ENCODE data around the gene CRTAC1.

CRTAC1 gene

DNA sequence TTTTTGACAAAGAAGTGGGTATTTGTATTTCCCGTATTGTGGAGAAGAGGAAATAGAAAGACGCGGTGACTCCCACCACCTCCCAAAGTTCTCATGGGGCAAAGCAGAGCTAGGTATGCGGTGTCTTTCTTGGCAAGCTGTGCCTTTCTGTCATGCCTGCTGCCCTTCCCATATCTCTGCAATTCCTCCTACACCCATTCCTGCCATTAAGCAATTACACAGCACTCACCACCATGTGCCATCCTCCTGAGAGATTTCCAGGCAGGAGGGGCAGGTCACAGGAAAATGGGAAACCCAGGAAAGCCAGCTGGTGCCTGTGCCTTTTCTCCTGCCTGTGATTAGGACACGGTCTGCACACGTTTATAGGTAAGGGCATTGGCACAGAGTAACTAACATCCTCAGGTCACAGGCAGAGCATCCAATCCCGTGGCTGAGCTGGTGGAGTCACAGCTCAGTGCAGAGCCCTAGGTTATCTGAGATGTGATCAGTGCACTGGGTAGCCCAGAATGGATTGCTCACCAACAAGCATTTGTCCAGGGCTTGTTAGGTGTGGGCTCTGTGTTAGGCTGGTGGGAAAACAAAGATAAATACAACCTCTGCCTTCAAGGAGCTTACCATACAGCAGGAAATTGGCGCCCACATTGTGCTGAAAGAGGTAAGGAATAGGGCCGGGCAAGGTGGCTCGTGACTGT, 9.4 kb upstream of the CRTAC1 start:
- TF ChIP-seq, protein P1, sequence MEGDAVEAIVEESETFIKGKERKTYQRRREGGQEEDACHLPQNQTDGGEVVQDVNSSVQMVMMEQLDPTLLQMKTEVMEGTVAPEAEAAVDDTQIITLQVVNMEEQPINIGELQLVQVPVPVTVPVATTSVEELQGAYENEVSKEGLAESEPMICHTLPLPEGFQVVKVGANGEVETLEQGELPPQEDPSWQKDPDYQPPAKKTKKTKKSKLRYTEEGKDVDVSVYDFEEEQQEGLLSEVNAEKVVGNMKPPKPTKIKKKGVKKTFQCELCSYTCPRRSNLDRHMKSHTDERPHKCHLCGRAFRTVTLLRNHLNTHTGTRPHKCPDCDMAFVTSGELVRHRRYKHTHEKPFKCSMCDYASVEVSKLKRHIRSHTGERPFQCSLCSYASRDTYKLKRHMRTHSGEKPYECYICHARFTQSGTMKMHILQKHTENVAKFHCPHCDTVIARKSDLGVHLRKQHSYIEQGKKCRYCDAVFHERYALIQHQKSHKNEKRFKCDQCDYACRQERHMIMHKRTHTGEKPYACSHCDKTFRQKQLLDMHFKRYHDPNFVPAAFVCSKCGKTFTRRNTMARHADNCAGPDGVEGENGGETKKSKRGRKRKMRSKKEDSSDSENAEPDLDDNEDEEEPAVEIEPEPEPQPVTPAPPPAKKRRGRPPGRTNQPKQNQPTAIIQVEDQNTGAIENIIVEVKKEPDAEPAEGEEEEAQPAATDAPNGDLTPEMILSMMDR (conservative IDR thresholded peaks at IDR 0.05), result no peak
- no peak overlapping the region for H3K27ac ChIP-seq

DNA sequence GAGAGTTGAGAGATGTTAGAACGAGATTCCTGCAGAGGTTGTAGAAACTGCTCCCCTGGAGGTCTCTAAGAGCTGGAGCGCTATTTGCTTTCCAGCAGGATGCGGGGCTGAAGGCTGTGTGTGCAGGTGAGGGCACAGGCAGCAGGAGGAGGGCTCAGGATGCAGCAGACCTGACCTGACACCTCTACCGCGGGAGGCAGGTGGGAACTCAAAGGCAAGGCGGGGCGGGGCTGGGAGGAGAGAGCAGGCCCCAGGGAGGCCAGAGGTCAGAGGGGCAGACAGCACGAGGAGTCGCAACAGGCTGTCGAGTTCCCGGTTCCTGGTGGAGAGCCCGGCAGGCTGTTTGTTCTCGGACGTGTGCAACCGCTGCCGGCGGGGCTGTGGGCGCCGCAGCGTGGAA, 7.9 kb upstream of the CRTAC1 start:
- TF ChIP-seq, protein P1 (conservative IDR thresholded peaks at IDR 0.05), result no peak
- H3K27ac ChIP-seq, result no peak overlapping the region

DNA sequence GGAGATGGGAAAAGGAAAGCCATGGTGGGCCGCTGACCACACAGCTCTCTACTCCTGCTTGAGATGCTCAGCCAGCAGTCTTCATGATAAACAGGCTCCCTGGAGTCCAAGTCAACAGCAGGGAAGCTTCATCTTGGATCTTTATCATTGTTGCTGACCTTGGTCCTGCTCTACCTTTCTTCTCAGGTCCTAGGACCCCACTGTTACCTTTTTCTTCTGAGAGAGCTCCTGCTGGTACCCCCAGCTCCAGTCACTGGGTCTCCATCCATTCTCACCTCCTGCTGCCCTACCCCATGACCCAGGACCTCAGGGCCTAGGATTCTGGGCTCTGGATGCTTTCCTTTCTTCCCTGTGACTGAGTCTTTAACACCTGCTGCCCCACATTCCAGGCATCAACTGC, 5.2 kb upstream of the CRTAC1 start:
- H3K27ac ChIP-seq, result no peak overlapping the region
- TF ChIP-seq, protein P1 (conservative IDR thresholded peaks at IDR 0.05), result no peak

DNA sequence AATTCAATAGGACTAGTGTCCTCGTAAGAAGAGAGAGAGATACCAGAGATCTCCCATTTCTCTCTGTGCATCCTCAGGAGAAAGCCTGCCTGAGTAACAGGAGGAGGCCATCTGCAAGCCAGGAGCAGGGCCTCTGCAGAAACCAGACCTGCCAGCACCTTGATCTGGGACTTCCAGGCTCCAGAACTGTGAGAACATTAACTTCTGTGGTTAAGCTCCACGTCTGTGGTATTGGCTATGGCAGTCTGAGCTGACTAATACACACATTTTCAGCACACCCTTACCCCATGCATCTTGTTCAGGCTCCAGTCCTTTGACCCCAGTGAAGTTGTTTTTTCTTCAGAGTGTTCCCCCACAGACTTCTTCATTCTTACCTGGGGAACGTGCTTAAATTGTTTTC, 3.1 kb upstream of the CRTAC1 start:
- H3K27ac ChIP-seq, result no peak overlapping the region
- TF ChIP-seq, protein P1 (conservative IDR thresholded peaks at IDR 0.05), result no peak

DNA sequence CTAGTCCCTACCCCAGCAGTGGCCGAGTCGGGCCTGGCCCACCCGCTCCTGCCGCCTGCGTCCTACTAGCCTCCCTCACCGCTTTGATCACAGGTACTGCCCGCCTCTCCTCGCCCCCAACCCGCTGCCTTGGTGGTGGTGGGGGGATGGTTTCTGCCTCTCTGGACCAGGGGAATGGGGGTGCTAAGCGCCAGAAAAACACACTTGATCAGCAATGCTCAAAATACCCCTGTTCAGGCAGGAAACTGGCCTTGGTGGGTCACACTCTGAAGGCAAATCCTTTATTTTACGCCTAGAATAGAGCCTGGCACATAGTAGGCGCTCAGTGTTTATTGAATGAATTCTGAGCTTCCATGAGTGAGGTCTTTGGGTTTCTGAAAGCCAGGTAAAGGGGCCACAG, 1.0 kb upstream of the CRTAC1 start:
- no peak overlapping the region for H3K27ac ChIP-seq
- TF ChIP-seq, protein P1 (conservative IDR thresholded peaks at IDR 0.05), result no peak

DNA sequence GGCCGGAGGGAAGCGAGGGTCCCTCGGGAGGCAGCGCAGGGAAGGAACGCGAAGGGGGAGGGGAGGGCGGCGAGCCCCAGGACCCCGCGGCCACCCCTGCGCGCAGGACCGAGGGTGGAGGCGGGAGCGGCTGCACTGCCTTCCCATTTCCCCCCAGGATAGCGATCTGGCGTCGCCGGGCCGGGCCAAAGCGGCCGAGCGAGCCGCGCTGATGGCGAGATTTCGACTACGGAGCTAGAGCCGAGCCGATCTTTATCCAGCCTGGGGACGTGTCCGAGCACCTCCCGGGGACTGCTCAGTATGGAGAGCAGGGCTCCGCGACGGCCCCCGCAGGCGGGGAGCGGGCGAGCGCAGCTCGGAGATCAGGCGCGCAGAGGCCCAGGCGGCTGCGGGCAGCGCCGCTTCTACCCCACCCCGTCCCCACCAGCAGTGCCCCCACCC, 590 bp upstream of the CRTAC1 start:
- TF ChIP-seq, protein P1 (conservative IDR thresholded peaks at IDR 0.05), result no peak
- no peak overlapping the region for H3K27ac ChIP-seq

DNA sequence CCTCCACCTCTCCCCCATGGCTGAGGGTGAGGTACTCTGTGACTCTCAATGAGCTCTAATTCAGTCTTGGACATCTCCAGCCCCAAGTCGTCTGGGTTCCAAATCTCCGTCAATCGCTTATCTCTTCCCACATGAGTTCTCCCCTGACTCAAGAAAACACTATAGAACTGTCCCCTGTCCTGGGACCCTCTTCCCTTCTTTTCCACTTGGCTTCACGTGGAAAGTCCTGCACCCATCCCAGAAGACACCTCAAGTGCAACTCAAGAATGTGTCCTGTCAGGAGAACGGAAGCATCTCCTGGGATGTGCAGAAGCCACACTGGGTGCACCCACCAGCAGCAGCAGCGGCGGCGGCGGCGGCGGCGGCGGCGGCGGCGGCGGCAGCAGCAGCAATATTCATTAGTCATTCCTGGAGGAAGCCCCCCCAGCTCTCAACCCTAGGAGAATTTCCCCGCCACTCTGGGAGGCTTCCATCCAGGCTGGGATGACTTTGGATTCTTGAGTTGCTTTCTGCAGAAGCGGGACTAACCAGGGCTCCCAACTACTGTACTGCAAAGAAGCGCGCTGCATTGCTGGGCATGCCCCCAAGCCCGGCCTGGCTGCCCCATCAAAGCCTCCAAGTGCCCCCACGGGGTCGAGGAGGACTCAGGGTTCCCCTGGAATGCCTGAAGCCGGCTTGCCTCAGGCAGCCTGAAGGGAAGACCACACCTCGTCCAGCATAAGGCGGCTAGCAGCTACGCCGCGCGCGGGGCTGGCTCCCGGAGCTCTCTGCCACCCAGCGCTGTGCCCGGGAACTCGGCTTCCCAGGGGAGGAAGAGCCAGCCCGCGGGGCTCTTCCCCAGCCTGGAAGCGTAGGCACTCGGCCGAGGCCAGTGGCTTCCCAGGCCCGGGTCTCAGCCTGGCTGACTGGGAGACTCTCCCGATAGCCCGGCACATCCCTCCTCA, 1.0 kb downstream of the CRTAC1 start:
- TF ChIP-seq, protein P1 (conservative IDR thresholded peaks at IDR 0.05), result no peak
- peak overlapping the region; percentile 22; the same call in 1 of the 2 replicates for H3K27ac ChIP-seq
